Adrenal gland (tissue), 5 donors: ENCODE data around the gene P2RY2.

ENCODE experiments used
- POLR2A ChIP-seq, 2 donors: fragments of 450-650 bp; IDR thresholded peaks; one replicate each; pipeline ENCODE4 v1.6.1; 2017; ENCODE audit warnings: antibody characterized with exemption in 2 of 2, mild to moderate bottlenecking in 2 of 2, moderate library complexity in 1 of 2
- TF ChIP-seq, protein P1 (sequence below), 6 experiments: fragments of 450-650 bp in 4 of 6; fragments of 200-600 bp in 2 of 6; sonication (generic) in 1 of 6; IDR thresholded peaks; 1 replicate in 5 of 6; 2 replicates in 1 of 6; pipeline versions ENCODE4 v1.5.1 to v1.8.0; 2016 to 2021; ENCODE audit warnings: antibody characterized with exemption in 6 of 6, mild to moderate bottlenecking in 2 of 6, moderate library complexity in 1 of 6
- donor health status: DM: no; HTN: no; CAD: no.

DNA sequence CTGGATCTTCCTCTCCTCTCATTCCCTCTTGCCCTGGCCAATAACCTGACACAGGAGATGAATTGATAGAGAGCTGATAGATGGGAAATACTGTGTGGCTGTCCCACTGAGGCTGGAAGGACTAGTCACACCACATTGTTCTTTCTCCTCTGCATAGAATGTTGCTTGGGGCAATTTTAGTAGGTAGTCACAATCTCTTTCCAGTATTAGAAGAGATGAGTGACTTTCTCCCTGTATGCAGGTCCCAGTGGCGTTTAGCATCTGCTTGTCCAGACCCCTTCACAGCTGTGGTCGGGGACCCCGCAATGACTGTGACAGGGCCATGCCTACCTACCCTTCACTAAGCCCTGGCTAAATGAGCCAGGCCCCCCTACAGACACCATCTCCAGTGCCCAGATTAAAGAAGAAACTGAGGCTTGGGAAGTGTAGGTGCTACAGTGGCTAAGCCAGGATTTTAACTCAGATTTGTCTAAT lies 24.0 kb upstream of the P2RY2 start:
- no peak for TF ChIP-seq POLR2A (IDR thresholded peaks at IDR 0.05)
- TF ChIP-seq, protein P1, sequence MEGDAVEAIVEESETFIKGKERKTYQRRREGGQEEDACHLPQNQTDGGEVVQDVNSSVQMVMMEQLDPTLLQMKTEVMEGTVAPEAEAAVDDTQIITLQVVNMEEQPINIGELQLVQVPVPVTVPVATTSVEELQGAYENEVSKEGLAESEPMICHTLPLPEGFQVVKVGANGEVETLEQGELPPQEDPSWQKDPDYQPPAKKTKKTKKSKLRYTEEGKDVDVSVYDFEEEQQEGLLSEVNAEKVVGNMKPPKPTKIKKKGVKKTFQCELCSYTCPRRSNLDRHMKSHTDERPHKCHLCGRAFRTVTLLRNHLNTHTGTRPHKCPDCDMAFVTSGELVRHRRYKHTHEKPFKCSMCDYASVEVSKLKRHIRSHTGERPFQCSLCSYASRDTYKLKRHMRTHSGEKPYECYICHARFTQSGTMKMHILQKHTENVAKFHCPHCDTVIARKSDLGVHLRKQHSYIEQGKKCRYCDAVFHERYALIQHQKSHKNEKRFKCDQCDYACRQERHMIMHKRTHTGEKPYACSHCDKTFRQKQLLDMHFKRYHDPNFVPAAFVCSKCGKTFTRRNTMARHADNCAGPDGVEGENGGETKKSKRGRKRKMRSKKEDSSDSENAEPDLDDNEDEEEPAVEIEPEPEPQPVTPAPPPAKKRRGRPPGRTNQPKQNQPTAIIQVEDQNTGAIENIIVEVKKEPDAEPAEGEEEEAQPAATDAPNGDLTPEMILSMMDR (IDR thresholded peaks at IDR 0.05), result no peak
